Measurements from ENCODE around the gene C14orf93.
"Not testable (repeated sequence)": the region's sequence is repeated elsewhere in the genome, so short reads cannot be mapped to it uniquely, and the experiment has no call there.

C14orf93 gene

GRCh38 chr14:22966783-22967269 is 43.1 kb downstream of the C14orf93 start:
- DNase-seq (ENCODE audit: extremely low spot score), result no peak
- ChIA-PET POLR2A (interaction anchor here (0.7 to 4.6 kb wide), 3 partner anchors 10 to 40 kb away, joined by 3 to 48 read pairs (median 3); partner anchors contain the start of genes HAUS4 and PRMT5), CTCF (interaction anchor here (0.6 kb wide), 1 partner anchor 313 kb away, joined by 3 read pairs; no protein-coding TSS in a partner anchor)
- TF ChIP-seq ARNT (IDR thresholded peaks at IDR 0.05), result no peak
- no peak for TF ChIP-seq HDGF (IDR thresholded peaks at IDR 0.05; ENCODE audit: borderline replicate concordance)
- no peak for TF ChIP-seq ELF4 (IDR thresholded peaks at IDR 0.05)
- TF ChIP-seq PKNOX1 (IDR thresholded peaks at IDR 0.05), result no peak
- TF ChIP-seq BHLHE40 (IDR thresholded peaks at IDR 0.05; ENCODE audit: borderline replicate concordance), result no peak
- no peak for TF ChIP-seq SP1 (IDR thresholded peaks at IDR 0.05)
- no peak for TF ChIP-seq NFRKB (IDR thresholded peaks at IDR 0.05)
- no peak for TF ChIP-seq FOXK2 (IDR thresholded peaks at IDR 0.05)
- TF ChIP-seq CTBP1 (IDR thresholded peaks at IDR 0.05; ENCODE audit: borderline replicate concordance), result no peak
- no peak for TF ChIP-seq L3MBTL2 (conservative IDR thresholded peaks at IDR 0.05)
- no peak for TF ChIP-seq TARDBP (IDR thresholded peaks at IDR 0.05)
- TF ChIP-seq SUZ12 (IDR thresholded peaks at IDR 0.05), result no peak
- no peak for TF ChIP-seq FOXA1 (IDR thresholded peaks at IDR 0.05)
- TF ChIP-seq ZNF384 (IDR thresholded peaks at IDR 0.05), result no peak
- TF ChIP-seq FOXM1 (IDR thresholded peaks at IDR 0.05; ENCODE audit: borderline replicate concordance), result no peak
- TF ChIP-seq LEF1 (IDR thresholded peaks at IDR 0.05; ENCODE audit: borderline replicate concordance), result no peak

GRCh38 chr14:22965916-22966782 is 43.8 kb downstream of the C14orf93 start:
- TF ChIP-seq ZNF384 (IDR thresholded peaks at IDR 0.05), result 0 out of 2 replicates have a peak, but pooled peaks have one; percentile 28
- CTCF ChIA-PET, result interaction anchor here (0.6 to 0.9 kb wide), 2 partner anchors 20 to 312 kb away, joined by 3 read pairs; no protein-coding TSS in a partner anchor
- POLR2A ChIA-PET, result interaction anchor here (0.6 to 4.6 kb wide), 5 partner anchors 9 to 41 kb away, joined by 3 to 48 read pairs (median 3); partner anchors contain the start of genes AJUBA, HAUS4 and PRMT5
- DNase-seq (ENCODE audit: extremely low spot score), result not testable (repeated sequence)

- POLR2A ChIA-PET, result interaction anchor here (1.3 kb wide), 1 partner anchor 96 kb away, joined by 3 read pairs; no protein-coding TSS in a partner anchor
- TF ChIP-seq LEF1 (IDR thresholded peaks at IDR 0.05; ENCODE audit: borderline replicate concordance) (no peak), ELF4 (IDR thresholded peaks at IDR 0.05) (no peak), TARDBP (IDR thresholded peaks at IDR 0.05) (no peak), FOXA1 (IDR thresholded peaks at IDR 0.05) (no peak), L3MBTL2 (conservative IDR thresholded peaks at IDR 0.05) (no peak), NFRKB (IDR thresholded peaks at IDR 0.05) (no peak), ZNF384 (IDR thresholded peaks at IDR 0.05) (no peak), ARNT (IDR thresholded peaks at IDR 0.05) (no peak), PKNOX1 (IDR thresholded peaks at IDR 0.05) (no peak), FOXM1 (IDR thresholded peaks at IDR 0.05; ENCODE audit: borderline replicate concordance) (no peak), HDGF (IDR thresholded peaks at IDR 0.05; ENCODE audit: borderline replicate concordance) (no peak), SP1 (IDR thresholded peaks at IDR 0.05) (no peak), CTBP1 (IDR thresholded peaks at IDR 0.05; ENCODE audit: borderline replicate concordance) (no peak), FOXK2 (IDR thresholded peaks at IDR 0.05) (no peak), SUZ12 (IDR thresholded peaks at IDR 0.05) (no peak), BHLHE40 (IDR thresholded peaks at IDR 0.05; ENCODE audit: borderline replicate concordance) (no peak)
- DNase-seq (ENCODE audit: extremely low spot score), result no peak
- CTCF ChIA-PET, result interaction anchor here (1.0 to 2.4 kb wide), 3 partner anchors 12 to 96 kb away, joined by 3 to 7 read pairs (median 4); no protein-coding TSS in a partner anchor
These were observed 47.8 kb downstream of the C14orf93 start for GRCh38 chr14:22962061-22962676.

GRCh38 chr14:22955702-22956569 is 54.0 kb downstream of the C14orf93 start:
- CTCF ChIA-PET, result interaction anchor here (0.6 to 2.3 kb wide), 11 partner anchors 12 to 119 kb away, joined by 3 to 8 read pairs (median 4); no protein-coding TSS in a partner anchor
- POLR2A ChIA-PET, result interaction anchor here (0.8 to 4.3 kb wide), 25 partner anchors 10 to 442 kb away, joined by 3 to 49 read pairs (median 9); partner anchors contain the start of genes ACIN1, AJUBA, C14orf119 and PRMT5
- no peak for DNase-seq (ENCODE audit: extremely low spot score)
- no peak for TF ChIP-seq ELF4 (IDR thresholded peaks at IDR 0.05)
- no peak for TF ChIP-seq ARNT (IDR thresholded peaks at IDR 0.05)
- TF ChIP-seq BHLHE40 (IDR thresholded peaks at IDR 0.05; ENCODE audit: borderline replicate concordance), result no peak
- no peak for TF ChIP-seq NFRKB (IDR thresholded peaks at IDR 0.05)
- TF ChIP-seq PKNOX1 (IDR thresholded peaks at IDR 0.05), result no peak

GRCh38 chr14:22952418-22952817 is 57.5 kb downstream of the C14orf93 start:
- DNase-seq (ENCODE audit: extremely low spot score), result no peak

GRCh38 chr14:22951795-22952194 is 58.1 kb downstream of the C14orf93 start:
- POLR2A ChIA-PET; DNase-seq (ENCODE audit: extremely low spot score); CTCF ChIA-PET: not testable (repeated sequence)

More at GRCh38 chr14:22952418-22952817, 57.5 kb downstream of the C14orf93 start:
- POLR2A ChIA-PET, result interaction anchor here (0.6 kb wide), 1 partner anchor 431 kb away, joined by 3 read pairs; no protein-coding TSS in a partner anchor
- CTCF ChIA-PET, result no interaction called here
- TF ChIP-seq ZNF384 (IDR thresholded peaks at IDR 0.05), result no peak
- no peak for TF ChIP-seq CTBP1 (IDR thresholded peaks at IDR 0.05; ENCODE audit: borderline replicate concordance)
- no peak for TF ChIP-seq FOXK2 (IDR thresholded peaks at IDR 0.05)
- no peak for TF ChIP-seq SP1 (IDR thresholded peaks at IDR 0.05)
- TF ChIP-seq SUZ12 (IDR thresholded peaks at IDR 0.05), result no peak
- no peak for TF ChIP-seq ARNT (IDR thresholded peaks at IDR 0.05)
- TF ChIP-seq LEF1 (IDR thresholded peaks at IDR 0.05; ENCODE audit: borderline replicate concordance), result no peak
- TF ChIP-seq HDGF (IDR thresholded peaks at IDR 0.05; ENCODE audit: borderline replicate concordance), result no peak
- TF ChIP-seq ELF4 (IDR thresholded peaks at IDR 0.05), result no peak
- no peak for TF ChIP-seq FOXA1 (IDR thresholded peaks at IDR 0.05)
- TF ChIP-seq TARDBP (IDR thresholded peaks at IDR 0.05), result no peak
- TF ChIP-seq L3MBTL2 (conservative IDR thresholded peaks at IDR 0.05), result no peak
- no peak for TF ChIP-seq PKNOX1 (IDR thresholded peaks at IDR 0.05)
- TF ChIP-seq NFRKB (IDR thresholded peaks at IDR 0.05), result no peak
- no peak for TF ChIP-seq FOXM1 (IDR thresholded peaks at IDR 0.05; ENCODE audit: borderline replicate concordance)
- no peak for TF ChIP-seq BHLHE40 (IDR thresholded peaks at IDR 0.05; ENCODE audit: borderline replicate concordance)
